Limb (tissue), 2 donors: ENCODE measurements around the gene AK1.

Experiments used
- DNase-seq, 2 donors: peaks; one replicate each; pipeline ENCODE4 v3.0.0-alpha.2; 2016; ENCODE audit errors: extremely low spot score in 2 of 2

Gene AK1, protein sequence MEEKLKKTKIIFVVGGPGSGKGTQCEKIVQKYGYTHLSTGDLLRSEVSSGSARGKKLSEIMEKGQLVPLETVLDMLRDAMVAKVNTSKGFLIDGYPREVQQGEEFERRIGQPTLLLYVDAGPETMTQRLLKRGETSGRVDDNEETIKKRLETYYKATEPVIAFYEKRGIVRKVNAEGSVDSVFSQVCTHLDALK

DNA sequence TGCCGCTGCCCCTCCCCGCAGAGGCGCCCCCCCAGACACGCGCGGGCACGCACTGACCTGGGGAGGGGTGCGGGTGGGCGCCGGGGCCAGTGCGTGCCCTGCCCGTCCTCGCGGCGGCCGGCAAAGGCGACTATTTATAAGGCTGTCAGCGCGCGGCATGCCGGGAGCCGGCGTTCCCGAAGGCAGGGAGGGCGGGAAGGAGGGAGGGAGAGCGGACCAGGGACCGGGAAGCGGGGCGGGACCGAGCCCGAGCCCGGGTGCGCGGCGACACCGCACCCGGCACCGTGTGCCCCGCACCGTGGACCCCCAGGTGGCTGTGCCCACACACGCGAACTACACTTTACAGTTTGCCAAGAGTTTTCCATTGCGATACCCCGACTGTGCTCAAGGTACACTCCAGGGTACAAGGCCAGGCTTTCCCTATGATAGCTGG lies at the start of gene AK1:
Gene AK1 (minus strand): TSS at position 110 of the 433 bp plus-strand sequence. CDS start 3,058 bp downstream, outside the sequence.
- peak; percentile 68 to 86 for DNase-seq

DNA sequence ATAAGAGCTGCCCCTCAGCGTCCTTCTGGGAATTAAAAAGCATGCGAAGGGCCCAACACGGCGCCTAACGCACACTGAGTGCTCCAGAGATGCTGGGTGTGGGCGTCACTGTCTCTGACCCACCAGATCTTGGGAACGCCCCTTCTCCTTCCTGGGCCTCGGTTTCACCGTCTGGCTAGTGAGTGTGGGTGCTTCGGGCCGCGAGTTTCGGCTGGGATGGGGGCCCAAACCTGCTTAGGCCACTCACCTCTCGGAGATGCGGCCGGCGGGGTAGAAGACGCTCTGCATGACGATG lies 49.4 kb upstream of the AK1 start:
- no peak for DNase-seq

DNA sequence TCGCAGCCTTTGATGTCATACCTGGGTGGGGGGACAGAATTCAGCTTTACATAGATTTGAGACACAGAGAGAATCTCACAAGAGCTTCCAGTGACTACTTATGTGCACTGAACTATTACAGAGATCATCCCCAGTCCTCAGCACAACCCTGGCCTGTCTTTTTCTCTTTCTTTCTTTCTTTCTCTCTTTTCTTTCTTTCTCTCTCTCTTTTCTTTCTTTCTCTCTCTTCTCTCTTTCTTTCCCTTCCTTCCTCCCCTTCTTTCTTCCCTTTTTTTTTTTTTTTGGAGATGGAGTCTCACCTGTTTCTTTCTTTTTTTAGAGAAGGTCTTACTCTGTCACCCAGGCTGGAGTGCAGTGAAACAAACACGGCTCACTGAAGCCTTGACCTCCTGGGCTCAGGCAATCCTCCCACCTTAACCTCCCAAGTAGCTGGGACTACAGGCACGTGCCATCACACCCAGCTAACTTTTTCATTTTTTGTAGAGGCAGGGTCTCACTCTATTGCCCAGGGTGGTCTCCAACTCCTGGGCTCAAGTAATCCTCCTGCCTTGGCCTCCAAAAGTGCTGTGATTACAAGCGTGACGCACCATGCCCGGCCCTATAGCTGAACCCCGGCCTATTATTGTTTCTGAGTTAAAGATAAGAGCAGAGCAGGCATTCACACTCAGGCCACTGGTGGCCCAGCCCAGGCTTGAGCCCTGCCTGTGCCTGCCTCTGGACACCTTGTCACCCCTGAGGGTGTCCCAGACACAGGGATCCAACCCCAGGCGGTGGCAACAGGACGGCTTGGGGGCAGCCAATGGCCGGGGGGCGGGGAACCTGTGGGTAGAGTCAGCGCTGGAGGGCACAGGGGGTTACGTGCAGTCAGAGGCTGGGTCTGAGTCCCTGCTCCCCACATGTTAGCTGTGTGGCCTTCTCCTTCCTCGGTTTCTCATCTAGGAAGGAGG lies 48.8 kb upstream of the AK1 start:
- no peak for DNase-seq

DNA sequence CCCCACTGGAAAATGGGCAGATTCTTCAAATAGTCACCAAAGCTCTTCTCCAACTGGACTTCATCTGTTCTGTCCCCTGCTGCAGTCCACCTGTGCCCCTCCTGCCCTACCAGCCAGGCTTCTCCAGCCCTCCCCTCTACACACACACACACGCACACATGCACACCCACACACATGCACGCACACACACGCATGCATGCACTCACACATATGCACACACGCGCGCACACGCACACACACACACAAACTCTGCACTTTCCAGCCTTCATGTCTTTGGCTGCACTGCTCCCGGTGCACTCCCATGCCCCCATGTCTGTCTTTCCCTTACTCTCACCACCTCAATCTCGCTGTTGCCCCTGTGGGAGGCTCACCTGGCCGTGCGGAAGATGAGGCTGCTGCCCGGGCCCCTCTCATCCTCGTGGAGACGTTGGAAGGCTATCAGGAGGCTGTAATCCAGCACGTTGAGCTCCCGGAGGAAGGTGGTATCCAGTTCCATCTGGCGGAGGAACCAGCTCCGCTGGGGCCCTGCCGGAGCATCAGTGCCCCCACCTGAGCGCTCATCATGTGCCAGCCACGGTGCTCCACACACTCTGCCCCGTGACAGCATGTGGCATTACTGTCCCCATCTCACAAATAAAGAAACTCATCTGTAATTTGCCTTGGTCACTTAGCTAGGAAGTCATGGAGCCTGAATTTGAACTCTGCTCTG lies 47.4 kb upstream of the AK1 start:
- no peak for DNase-seq

DNA sequence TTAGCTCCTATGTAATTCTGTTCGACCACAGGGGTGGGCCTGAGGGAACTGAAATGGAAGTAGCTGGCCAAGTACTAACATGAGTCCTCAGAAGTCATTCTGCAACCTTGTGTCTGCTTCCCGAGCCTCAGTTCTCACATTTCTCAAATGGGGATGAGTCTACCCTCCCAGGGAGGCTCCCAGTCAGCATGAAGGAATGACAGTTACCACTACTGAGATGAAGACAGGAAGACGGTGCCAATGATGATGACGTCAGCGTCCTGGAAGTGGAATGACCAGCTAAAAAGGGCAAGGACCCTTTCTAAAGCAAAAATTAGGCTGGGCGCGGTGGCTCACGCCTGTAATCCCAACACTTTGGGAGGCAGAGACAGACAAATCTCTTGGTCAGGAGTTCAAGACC lies 46.3 kb upstream of the AK1 start:
- no peak for DNase-seq

DNA sequence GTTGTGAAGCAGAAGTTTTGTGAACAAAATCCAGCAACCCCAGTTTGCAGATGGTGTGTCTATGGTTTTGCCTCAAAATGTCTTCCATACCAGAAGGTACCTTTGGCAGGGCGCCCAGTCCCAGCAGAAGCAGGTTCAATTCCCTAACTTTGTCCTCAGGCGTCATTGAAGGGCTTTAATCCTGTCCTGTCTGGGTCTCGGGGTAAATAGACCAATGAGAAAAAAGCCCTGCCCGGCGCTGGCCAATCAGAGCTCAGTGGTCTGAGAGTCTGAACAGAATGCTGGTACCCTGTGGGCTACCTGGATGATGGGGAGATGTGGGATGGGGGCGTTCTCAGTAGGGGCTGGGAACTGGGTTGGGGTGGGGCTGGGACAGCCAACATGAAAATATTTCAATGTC lies 45.6 kb upstream of the AK1 start:
- no peak for DNase-seq

DNA sequence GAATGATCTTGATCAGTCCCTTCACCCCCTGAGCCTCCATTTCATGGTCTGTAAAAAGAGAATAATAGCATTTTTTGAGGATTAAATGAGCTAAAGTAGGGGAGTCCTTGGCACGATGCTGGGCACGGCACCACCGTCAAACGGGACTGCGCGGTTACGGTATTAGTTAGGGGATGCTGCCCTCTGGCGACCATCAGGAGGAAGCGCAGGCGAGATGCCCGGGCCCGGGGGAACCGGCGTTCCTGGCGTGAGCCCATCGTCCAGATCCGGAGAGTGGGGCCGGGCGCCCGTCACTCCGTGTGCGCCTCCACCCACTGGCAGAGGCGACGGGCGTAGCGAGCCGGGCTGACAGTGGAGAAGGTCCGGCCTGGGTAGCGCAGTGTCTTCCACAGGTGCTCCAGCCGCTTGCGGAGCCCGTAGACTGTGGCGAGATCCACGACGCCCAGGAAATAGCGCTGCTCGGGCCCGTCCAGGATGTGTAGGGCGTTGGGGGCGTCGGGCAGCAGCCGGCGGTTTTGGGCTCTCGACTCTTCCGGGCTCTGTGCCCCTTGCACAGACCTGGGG lies 44.2 kb upstream of the AK1 start:
- DNase-seq, result peak in 1 of 2 donors; percentile 83

DNA sequence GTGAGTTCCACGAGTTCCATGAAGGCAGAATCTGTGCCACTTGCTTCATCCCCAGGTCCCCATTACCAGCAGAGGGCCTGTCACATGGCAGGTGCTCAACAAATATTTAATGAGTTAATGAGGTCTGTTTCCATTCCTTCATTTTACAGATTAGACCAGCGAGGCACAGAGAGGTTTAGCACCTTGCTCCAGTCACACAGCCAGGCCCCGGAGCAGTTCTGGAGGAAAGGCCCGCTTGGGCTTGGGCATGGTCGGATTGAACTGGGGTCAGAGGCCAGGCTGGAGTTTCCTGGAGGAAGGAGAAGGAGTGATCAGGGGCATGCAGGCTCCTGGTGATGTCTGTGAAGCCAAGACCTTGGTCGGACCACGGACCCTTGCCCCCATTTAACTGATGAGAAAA lies 43.3 kb upstream of the AK1 start:
- DNase-seq, result no peak

DNA sequence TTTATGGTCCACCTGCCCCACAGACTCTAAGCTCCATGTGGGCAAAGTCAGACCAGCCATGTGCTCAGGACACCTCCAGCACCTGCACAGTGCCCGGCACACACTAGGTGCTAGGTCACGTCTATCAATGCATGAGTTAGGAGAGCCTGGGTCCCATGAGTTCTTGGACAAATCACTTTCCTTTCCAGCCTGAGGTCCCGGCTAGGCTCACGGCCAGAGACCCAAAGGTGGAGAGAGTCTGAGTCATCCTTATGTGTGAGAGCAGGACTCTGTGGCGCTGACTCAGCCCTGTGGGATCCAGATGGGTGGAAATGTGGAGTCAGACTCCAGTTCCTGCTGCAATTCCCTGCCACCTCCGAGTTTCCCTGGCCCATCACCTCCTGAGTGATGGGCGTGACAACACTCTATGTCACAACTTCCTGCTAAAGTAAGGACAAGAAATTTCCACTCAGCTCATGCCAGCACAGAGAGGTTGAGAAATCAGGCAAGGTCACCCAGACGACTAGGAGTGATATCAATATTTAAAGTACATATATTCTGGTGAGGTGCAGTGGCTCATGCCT lies 41.9 kb upstream of the AK1 start:
- DNase-seq, result peak in 1 of 2 donors; percentile 33

DNA sequence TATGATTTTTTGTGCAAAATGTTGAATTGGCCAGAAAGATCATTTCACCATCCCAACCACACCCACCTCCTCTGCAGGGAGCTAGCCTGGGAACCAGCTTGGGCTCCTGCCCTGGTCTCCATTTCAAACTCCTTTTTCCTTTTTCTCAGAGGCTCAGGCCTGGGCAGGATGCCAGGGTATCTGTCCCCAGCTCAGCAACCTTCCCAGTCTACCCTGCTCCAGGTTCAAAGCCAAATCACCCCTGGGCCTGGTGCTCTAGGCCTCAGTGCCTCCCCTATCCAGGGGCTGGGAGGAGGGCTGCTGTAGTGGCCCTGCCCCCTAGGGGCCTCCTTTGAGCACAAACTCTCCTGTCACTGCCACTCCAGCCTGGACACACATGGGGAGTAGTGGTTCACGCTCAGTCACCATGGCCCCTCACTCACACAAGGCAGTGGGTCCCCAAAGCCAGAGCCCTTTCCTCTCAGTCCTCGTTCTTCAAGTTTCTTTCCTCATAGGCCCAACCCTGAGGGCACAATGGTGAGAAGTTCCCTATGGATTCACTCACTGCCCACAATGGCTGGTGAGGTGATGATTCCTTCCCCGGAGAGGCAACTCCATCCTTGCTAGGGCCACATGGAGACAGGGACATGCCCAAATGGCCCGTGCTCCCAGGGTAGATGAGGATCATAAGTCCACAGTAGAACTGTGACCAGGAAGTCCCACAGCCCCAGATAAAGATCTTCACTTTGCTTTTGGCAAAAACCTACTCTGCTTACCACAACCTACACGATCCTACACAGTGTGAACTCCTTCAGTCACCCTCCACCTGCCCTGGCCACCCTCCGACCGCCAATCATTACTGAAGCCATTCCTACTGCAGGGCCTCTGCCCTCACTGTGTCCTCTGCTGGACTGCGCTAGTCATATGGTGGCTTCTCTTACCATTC lies 41.0 kb upstream of the AK1 start:
- peak in 1 of 2 donors; percentile 31 for DNase-seq

DNA sequence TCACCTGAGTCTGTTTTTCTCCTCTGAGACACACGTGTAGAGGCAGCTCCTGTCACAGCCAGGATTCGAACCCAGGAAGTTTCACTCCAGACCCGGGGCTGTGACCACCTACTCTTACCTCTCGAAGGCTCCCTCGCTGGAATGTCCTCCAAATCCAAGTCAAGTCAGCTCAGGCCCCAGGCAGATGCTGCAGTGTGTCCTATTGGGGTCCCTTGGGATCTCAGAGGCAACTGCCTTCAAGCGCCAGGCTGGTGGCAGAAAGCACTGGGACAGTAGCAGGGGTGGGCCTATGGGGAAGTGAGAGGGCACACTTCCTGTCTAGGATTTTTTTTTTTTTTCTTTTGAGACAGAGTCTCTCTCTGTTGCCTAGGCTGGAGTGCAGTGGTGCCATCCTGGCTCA lies 40.1 kb upstream of the AK1 start:
- peak in 1 of 2 donors; percentile 30 for DNase-seq

DNA sequence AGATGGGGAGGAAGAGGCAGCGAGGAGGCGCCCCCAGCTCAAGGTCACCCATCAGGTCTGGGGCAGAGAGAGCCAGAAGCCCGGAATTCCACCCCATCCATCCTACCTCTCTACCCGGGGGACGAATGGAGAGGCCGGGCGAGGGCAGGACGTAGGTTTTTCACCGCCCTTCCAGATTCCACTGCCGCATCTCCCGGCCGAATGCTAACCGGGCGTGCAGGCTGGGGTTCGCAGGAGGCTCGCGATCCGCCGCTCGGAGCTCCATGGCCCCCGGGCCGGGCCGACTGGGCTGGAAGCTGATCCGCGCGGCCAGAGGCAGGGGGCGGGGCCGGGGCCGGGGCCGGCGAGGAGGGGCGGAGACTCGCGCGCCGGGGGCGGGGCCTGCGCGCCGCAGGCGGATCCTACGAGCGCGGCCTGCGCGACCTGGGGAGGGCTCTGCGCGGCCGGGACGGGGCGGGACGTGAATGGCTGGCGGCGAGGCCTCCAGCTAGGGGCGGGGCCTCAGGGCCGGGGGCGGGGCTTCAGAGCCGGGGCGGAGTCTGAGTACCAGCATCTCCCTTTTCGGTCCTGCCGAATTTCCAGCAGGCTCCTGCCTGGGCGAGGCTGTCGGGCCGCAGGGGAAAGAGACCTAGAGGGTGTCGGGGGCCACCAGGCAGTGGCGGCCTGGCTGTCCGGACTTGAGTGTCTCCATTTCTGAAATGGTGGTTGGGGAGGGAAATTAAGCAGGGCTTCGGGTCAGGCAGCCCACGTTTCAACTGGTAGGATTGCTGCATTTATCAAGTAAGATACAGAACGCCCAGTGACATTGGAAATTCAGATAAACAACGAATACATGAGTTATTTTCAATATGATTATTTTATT lies 39.5 kb upstream of the AK1 start, which contains the start of gene ST6GALNAC4:
Gene ST6GALNAC4 (minus strand): TSS at position 322 of the 862 bp plus-strand sequence. CDS start 622 bp downstream, outside the sequence.
- peak; percentile 92 to 98 for DNase-seq

DNA sequence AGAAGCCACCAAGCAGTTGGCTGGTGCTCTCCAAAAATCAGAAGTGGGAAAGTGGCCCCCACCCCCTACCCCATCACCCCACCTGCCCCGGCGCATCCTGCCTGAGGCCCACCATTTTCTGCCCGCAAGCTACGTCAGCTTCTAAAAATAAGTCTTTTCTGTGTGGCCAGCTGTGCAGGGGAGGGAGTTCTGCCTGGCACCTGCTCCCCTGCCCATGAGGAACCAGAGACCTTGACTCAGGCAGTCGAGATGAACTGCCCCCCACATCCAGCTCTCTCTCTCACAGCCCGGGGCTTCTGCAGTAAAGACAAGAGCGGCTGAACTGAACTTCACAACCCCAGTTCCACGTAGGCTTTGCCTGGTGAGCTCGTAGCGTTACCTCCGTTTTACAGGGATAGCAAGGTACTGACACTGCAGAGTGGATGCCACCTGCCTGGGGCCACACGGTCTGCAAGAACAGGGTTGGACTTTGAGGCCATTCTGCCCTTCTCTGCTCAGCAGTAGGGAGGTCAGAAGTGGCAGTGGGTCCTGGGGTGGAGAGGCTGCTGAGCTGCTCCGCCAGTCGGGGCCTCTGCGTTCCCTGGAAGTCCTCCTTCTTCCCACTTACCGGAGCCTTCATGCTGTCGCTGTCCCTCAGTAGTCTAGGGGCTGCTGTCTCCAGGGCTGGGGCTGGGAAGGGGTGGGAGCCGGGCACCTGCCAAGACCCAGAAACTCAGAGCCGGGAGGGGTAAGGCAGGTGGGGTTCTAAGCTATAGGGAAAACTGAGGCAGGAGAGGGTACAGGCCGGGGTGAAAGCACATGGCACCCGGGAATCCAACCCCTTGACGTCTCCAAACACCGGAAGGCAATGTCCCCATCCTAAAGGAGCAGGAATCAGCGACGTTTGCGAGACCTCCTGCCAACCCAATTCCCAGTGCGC lies 38.6 kb upstream of the AK1 start:
- peak in 1 of 2 donors; percentile 36 for DNase-seq

DNA sequence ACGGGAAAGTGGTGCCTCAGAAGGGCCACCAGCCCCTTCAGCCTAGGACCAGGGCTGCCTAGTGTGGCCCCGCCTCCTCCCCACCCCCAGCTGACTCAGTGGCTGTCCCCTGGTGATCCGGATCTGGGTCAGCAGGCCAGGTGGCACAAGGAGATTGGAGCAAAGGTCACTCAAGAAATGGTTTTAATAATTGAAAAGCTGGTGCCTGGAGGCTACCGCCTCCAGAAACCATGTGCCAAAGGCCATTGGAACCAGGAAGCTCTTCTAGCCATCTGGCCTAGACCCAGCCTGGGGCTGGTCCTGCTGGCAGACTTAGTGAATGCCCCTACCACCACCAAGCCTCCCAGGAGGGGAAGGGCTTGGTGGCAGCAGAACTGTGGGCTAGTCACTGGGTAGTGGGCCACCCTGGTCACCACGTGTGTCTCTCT lies 37.9 kb upstream of the AK1 start:
- DNase-seq, result peak in 1 of 2 donors; percentile 31

DNA sequence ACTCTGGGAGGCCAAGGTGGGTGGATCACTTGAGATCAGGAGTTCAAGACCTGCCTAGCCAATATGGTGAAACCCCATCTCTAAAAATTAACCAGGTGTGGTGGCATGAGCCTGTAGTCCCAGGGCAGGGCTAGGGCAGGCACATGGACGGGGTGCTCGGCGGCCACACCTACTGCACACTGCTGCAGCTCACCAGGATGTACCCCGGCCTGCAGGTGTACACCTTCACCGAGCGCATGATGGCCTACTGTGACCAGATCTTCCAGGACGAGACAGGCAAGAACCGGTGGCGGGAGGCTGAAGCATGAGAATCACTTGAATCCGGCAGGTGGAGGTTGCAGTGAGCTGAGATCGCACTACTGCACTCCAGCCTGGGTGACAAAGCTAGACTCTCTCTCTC lies 36.2 kb upstream of the AK1 start:
- no peak for DNase-seq

DNA sequence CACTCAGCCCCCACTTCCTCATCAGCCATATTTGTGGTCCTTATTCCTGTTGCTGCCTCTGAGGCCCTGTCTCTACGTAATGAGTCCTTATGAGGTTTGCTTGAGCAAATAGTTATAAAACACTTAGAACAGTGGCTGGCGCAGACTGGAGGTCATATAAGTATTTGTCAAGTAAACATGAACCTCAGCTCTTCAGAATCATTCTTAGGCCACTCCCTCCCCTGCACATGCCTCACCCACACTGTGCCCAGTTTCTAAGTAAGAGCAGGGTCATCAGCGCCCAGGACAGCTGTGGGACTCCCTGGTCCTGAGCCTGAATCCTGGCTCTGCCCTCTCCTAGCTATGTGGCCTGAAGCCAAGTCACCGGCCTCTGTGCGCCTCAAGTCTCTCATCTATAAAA lies 35.4 kb upstream of the AK1 start:
- no peak for DNase-seq

DNA sequence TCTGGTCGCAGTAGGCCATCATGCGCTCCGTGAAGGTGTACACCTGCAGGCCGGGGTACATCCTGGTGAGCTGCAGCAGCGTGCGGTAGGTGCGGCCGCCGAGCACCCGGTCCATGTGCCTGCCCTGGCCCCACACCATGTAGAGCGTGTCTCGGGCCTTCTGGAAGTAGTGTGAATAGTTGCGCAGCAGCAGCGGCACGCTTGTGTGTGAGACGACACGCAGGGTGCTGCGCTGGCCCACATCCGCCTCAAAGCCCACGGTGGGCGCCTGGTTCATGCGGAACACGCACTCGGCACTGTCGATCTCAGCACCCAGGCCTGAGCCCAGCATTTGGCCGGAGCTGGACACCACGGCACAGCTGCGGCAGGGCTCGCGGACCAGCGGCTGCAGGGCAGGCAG lies 34.8 kb upstream of the AK1 start:
- DNase-seq, result no peak

DNA sequence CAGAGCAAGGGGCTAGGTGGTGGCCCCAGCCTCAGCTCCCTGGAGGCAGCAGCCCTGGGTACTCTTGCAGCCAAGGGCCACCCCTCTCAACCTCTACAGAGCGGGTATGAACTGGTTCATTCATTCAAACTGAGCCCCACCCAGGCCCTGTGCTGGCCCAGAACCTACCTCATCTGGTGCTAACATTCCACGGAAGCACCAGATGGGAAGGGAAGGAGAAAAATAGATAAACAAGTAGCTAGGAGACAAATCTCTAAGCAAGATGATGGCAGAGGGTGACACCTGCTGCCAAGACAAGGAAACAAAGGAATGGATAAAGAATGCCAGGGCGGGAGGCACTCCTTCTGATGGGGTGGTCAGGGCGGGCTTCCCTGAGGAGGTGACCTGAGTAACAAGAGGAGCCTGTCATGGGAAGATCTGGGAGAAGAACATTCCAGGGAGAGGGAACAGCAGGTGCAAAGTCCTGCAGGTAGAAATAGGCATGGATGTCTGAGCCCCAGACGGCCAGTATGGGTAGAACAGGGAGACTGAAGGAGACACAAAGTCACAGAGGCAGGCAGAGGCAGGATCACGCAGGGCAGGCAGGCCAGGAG lies 33.2 kb upstream of the AK1 start:
- peak in 1 of 2 donors; percentile 27 for DNase-seq
